ENCODE data around the gene TNS3. TPM values are rescaled to one million over a fixed set of nuclear protein-coding genes. Genes with fewer than 3 reads are reported as not detected.
A peak's percentile ranks its signal among the peaks of the same experiment; 100 is the strongest.

TNS3 gene
- total RNA-seq, 2 experiments from 2014 or later = 0.12 to 0.52 TPM

DNA sequence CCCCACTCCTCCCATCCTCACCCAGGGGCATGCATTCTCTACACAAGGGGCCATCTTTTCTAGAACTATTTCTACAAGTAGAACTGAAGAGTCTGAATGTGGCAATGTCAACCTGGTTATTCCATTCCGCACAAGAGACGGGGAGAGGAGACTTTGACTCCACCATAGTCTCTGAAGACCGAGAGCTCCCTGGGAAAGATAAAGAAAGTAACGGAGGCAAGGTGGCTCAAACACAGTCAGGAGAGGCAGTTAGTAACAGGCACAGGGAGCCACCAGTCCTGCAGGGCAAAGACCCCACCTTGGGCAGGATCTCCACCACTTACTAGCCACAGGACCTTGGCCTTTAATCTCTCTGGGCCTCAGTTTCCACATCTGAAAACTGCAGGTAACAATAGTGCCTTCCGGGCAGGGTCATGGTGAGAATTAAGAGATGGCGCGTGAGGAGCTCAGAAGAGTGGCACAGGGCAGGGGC is 100.3 kb downstream of the TNS3 start:
- peaks cover 22% of the 10 kb centered on the region for H3K4me1 Mint-ChIP-seq
- no peak for DNase-seq
- no peaks in the 10 kb centered on the region for H3K9me3 Mint-ChIP-seq
- H3K36me3 Mint-ChIP-seq = no peaks in the 10 kb centered on the region
- peaks cover 2% of the 10 kb centered on the region for H3K27me3 Mint-ChIP-seq
- H3K4me3 Mint-ChIP-seq = no peak overlapping the region
- peak overlapping the region; percentile 32 for H3K27ac Mint-ChIP-seq

DNA sequence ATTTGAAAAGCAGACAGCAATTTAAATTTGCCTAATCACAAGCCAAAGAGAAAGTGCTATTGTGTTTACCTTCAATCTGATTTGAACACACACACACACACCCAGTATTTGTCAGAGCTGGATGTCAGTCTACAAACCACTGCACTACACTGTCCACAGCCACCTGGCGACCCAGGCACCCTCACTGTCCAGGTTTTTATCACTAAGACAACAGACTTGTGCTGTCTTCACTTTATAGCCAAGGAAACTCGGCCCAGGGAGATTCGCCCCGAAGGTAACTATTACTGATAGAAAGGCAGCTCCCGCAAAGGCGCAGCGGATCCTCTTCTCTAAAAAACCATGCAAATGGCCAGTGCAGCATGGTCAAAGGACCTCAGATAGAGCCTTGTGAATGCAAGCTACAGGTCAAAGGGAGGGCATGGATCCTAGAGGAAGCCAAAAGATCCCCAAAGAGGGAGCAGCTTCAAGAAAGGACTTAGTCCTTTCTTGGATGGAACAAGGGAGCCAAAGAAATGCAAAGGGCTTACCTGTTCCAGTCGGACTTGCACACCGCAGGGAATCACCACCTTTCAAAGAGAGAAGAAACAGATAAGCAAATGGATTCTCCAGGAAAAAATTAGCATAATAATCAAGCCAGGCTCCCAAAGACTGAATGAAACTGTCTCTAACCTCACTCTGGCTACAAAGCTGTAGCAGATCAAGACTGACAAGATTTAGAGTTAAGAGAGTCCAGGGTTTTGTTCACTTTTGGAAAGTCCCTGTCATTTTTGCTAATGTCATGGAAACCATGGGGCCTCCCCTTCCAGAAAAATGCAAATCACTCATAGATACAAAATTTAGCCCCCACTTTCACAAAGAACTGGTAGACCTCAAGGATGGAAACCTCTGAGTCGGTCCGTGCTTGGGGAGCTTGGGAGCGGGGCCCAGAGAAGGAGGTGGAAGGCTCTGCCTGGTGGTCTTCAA is 101.1 kb downstream of the TNS3 start:
- Mint-ChIP-seq H3K36me3 (no peaks in the 10 kb centered on the region), H3K4me3 (no peak overlapping the region), H3K27me3 (peaks cover 3% of the 10 kb centered on the region), H3K27ac (peak overlapping the region; percentile 32), H3K4me1 (peaks cover 22% of the 10 kb centered on the region), H3K9me3 (no peaks in the 10 kb centered on the region)
- peak; percentile 14 for DNase-seq

DNA sequence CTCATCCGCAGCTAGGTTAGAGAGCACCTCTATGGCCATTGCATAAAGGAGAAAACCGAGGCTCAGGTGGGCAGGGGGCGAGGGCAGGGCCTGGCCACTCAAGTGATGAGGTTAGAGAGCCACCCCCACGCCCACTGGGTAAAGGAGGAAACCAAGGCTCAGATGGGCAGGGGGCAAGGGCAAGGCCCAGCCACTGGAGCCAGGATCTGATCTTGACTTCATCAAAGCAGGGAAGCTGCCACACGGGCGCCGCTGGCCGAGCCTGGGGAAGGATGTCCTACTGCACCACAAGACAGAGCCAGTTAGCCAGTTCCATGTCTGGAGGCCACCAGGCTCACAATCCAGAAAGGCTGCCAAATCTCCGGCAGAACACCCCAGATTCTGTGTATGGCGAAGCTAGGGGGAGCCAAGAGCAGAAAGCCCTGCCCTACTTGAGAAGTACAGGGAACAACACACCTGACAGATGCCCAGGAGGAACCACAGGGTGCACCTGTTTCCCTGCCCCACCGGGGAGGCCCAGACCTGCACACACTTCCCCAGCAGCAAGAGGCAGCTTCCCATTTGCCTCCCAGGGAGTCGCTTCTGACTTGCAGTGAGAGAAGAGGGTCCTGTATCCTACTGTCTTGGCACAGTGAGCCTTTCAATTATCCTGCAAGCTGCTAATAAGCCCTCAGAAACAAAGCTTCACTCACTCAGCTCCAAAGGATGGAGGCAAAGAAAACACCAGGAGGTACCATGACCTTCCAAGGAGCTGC is 101.9 kb downstream of the TNS3 start:
- peaks cover 22% of the 10 kb centered on the region for H3K4me1 Mint-ChIP-seq
- no peak overlapping the region for H3K27ac Mint-ChIP-seq
- no peaks in the 10 kb centered on the region for H3K9me3 Mint-ChIP-seq
- no peak for DNase-seq
- no peak overlapping the region for H3K4me3 Mint-ChIP-seq
- peaks cover 3% of the 10 kb centered on the region for H3K27me3 Mint-ChIP-seq
- no peaks in the 10 kb centered on the region for H3K36me3 Mint-ChIP-seq

DNA sequence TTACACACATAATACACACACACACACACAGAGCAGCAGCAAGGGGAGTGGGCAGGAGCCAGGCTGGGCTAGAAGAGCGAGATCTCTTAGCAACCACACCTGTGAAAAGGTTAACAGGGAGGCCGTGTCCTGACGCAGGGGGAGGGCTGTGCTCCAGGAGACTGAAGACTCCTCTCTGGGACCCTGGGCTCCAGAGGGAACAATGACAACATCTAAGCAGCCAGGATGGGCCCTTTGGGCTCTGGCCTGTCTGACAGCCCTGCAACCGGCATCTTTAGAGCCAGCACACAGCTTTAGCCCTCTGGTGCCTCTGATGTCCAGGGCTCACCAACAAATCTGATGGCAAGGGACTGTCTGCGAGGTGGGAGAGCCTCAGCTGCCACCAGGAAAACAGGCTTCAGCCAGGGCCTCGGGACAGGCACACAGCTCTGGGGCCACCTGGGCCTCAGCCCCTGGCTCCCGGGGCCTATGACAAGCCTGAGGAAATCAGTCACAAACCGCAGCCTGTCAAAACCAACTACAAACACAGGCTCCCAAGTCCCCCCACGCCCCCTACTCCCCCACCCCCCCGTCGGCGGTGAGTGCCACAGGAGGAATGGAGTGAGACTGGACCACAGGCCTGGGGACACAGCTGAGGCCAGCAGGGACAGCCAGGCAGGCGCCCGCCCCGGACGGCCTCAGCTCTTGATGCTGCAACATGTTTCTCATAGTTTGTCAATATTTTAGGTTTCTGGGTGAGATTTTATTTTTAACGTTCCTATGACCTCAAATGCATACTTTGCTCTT is 102.8 kb downstream of the TNS3 start:
- DNase-seq = no peak
- peaks cover 3% of the 10 kb centered on the region for H3K27me3 Mint-ChIP-seq
- H3K36me3 Mint-ChIP-seq = no peaks in the 10 kb centered on the region
- H3K27ac Mint-ChIP-seq = no peak overlapping the region
- no peak overlapping the region for H3K4me3 Mint-ChIP-seq
- peaks cover 22% of the 10 kb centered on the region for H3K4me1 Mint-ChIP-seq
- no peaks in the 10 kb centered on the region for H3K9me3 Mint-ChIP-seq

DNA sequence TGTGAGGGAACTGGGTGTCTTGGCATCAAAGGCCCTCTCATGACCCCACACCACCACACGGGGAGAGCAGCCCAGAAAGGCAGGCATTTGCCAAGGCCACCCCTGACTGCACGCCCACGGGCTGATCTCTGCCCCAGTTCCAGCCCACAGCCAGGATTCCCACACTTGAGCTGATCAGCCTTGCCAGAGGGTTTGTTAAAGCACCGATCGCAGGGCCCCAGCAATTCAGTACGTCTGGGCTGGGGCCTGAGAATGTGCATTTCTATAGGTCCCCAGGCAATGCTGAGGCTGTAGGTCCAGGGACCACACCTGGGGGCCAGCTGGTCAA is 103.9 kb downstream of the TNS3 start:
- Mint-ChIP-seq H3K36me3 (no peaks in the 10 kb centered on the region), H3K4me1 (peaks cover 22% of the 10 kb centered on the region), H3K27me3 (peaks cover 3% of the 10 kb centered on the region), H3K27ac (no peak overlapping the region), H3K4me3 (no peak overlapping the region), H3K9me3 (no peaks in the 10 kb centered on the region)
- DNase-seq = no peak

DNA sequence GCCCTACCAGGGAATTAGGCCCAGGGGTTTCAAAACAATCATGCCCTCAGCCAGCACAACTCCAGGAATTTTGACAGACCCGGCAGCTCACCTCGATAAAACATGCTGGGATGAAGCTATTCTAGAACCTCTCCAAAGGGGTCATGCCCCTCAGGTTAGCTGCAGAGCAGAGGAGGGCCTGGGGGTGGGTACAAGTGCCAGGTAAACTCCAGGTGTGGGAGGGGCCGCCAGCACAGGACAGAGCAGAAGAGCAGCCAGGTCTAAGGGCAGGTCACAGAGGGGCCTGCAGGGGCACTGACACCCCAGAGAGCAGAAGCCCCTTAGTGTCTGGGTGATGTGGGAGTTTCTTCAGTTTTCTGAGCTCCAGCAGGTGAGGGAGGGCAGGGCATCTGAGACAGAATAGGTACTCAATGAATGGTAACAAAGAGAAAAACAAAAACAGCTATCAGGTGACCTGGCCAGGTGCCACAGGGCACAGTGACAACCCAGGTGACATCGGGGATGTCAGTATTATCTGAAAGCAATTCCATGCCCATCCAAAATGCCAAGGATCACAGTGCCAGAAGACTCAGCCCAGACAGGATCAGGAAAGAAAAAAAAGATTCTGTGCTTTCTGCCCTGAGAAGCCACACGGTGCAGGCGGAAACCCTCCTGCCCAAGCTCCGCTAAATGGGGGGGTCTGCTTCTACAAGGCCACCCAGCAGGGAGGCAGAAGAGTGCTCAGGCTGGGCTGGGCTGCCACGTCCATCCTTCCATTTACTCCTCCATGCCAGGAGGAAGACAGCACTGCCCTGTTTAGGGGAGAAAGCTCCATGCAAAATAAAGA is 104.5 kb downstream of the TNS3 start:
- H3K4me1 Mint-ChIP-seq = peaks cover 20% of the 10 kb centered on the region
- no peak overlapping the region for H3K27ac Mint-ChIP-seq
- no peaks in the 10 kb centered on the region for H3K9me3 Mint-ChIP-seq
- H3K27me3 Mint-ChIP-seq = peaks cover 3% of the 10 kb centered on the region
- H3K36me3 Mint-ChIP-seq = no peaks in the 10 kb centered on the region
- no peak for DNase-seq
- H3K4me3 Mint-ChIP-seq = no peak overlapping the region

DNA sequence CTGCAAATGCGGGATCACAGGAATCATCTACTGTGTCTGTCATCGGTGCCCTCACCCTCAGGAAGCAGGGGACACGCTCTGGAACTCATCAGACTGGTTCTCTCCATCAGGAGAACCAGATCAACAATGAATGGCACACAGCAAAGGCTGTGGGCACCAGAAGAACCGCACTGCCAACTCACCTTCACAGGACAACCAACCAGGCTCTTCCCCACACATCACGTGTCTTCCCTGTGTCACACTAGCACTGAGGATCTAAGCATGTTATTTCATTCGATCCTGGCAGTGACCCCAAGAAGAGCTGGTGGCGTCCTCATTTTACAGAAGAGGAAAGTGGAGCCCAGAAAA is 106.1 kb downstream of the TNS3 start:
- H3K36me3 Mint-ChIP-seq = no peaks in the 10 kb centered on the region
- H3K9me3 Mint-ChIP-seq = no peaks in the 10 kb centered on the region
- no peak for DNase-seq
- peaks cover 3% of the 10 kb centered on the region for H3K27me3 Mint-ChIP-seq
- H3K27ac Mint-ChIP-seq = no peak overlapping the region
- H3K4me1 Mint-ChIP-seq = peaks cover 5% of the 10 kb centered on the region
- no peak overlapping the region for H3K4me3 Mint-ChIP-seq

DNA sequence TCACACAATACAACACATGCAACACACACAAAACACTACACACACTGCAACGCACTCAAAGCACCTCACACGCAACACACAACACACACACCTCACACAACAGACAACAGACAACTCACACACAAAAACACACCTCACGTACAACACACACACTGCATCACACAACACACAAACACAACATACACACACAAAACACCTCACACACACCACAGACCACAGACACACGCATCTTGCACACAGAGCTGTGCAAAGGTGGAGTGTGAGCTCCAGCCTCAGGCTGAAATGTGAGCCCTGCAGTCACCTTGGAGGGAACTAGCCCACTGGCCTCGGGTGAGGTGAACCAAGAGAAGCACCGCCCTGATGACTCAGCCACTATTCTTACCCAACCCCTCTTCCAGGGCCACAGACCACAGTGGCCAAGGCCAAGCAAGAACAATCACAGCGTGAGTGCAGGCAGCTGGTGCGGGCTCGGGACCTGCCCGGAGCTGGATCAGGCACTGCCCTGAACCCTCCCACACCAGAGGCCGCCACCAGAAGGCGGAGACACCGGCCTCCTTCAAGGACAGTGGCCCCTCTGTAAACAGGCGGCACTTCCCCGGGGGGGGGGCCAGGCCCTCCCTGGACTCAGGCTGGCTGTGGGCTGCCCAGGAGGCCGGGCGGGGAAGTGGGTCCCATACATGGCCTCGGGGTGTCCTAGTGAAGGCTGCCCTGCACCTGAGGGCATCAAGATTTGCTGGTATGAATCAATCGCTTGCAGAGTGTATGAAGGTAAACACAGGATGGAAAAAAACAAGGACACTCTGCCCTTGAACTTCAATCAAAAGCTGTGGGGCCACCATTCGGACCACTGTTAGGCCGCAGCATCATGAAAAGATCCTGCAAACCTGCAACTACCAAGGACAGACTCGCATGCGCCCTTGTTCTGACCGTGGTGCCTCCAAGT is 106.7 kb downstream of the TNS3 start:
- Mint-ChIP-seq H3K36me3 (no peaks in the 10 kb centered on the region), H3K4me1 (no peaks in the 10 kb centered on the region), H3K4me3 (no peak overlapping the region), H3K27me3 (peaks cover 3% of the 10 kb centered on the region), H3K9me3 (no peaks in the 10 kb centered on the region), H3K27ac (no peak overlapping the region)
- DNase-seq = peak; percentile 42

DNA sequence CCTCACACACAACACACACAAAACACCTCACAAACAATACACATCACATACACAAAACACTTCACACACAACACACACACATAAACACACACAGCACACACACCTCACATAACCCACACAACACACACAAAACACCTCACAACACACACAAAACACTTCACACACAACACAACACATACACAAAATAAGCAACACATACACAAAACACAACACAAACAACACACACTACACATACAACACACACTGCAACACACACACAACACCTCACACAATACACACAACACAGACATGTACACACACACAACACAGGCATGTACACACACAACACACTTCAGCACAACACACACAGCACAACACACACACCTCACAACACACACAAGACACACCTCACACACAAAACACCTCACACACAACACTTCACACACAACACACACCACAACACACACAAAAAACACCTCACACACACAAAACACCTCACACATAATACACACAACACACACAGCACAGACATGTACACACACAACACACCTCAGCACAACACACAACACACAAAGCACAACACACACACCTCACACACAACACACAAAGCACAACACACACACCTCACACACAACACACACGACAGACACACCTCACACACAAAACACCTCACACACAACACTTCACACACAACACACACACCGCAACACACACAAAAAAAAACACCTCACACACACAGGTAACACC is 107.5 kb downstream of the TNS3 start:
- no peak for DNase-seq
- Mint-ChIP-seq H3K4me1 (no peaks in the 10 kb centered on the region), H3K36me3 (no peaks in the 10 kb centered on the region), H3K27ac (no peak overlapping the region), H3K27me3 (peaks cover 3% of the 10 kb centered on the region), H3K9me3 (no peaks in the 10 kb centered on the region), H3K4me3 (no peak overlapping the region)

DNA sequence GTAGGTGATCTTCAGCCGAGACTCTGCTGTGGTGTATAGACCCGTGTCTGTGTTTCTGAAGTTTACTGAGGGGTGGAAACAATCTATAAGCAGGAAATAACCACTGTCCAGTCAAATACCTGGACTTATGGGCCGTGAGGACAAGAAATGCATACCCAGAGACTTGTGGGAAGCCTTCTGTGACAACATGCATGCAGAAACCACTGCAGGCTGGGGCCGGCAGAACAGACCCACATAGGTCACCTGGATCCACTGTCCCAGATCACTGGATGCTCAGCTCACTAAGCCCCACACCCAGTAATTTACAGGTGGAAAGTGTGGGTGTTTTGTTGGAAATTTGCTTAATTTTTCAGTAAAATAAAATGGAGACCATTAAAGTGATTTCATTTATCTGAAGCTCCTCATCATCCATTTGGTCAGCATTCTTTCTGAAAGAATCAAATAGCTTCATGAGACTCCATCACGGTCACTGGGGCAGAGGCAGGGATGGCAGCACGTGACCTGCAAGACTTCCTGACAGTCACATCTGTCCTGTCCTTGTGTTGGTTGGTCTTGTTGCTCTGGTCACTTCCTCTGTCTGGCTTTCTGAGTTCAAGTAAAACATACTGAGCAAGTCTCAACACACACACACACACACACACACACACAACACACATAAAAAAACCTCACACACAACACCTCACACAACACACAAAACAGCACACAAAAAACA is 108.3 kb downstream of the TNS3 start:
- Mint-ChIP-seq H3K27ac (no peak overlapping the region), H3K36me3 (no peaks in the 10 kb centered on the region), H3K27me3 (peaks cover 3% of the 10 kb centered on the region), H3K4me3 (no peak overlapping the region), H3K9me3 (no peaks in the 10 kb centered on the region), H3K4me1 (no peaks in the 10 kb centered on the region)
- no peak for DNase-seq

DNA sequence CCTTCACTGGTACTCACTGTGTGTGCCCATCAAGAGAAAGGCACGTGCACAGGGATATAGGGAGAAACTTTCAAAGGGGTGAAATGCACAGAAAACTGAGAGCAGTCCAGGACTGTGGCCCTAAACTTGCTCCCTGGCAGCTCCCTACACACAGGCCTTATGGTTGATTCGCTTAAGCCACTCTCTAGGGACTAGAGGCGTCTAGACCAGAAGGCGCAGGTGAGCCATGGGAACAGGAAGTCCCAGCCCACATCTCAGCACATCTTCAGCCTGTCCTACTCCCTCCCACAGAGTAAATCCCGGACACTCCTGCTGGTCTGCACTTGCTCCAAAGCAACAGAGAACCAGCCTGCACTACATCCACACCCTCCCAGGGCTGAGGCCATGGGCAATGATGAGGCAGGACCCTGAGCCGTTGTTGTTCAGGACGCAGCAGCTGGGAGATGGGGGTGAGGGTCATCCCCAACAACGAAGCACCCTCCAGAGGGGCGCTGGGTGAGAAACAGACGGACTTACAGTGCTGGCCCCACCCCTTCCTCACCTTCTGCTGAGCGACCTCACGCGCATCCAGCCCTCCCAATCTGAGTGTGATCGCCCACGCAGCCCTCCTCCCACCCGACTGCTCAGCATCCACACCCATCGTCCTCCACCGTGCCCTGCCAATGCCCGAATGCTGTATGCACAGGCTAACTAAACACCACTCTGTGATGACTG is 109.3 kb downstream of the TNS3 start:
- no peaks in the 10 kb centered on the region for H3K9me3 Mint-ChIP-seq
- no peak overlapping the region for H3K4me3 Mint-ChIP-seq
- H3K4me1 Mint-ChIP-seq = no peaks in the 10 kb centered on the region
- DNase-seq = no peak
- H3K36me3 Mint-ChIP-seq = no peaks in the 10 kb centered on the region
- H3K27me3 Mint-ChIP-seq = peaks cover 3% of the 10 kb centered on the region
- no peak overlapping the region for H3K27ac Mint-ChIP-seq

DNA sequence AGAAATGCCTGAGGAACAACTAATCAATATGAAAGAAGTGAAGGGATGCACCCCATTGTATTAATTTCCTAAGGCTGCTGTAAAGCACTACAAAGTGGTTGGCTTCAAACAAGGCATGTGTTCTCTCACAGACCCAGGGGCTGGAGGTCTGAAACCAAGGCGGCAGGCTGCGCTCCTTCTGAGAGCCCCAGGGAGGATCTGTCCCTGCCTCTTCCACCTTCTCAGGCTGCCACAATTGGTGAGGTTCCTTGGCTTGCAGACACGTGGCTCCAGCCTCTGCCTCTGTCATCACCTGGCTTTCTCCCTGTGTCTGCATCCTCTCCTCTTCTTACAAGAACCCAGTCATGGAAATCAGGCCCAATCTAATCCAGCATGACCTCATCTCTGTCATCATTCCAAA is 110.1 kb downstream of the TNS3 start:
- Mint-ChIP-seq H3K9me3 (no peaks in the 10 kb centered on the region), H3K27me3 (peaks cover 3% of the 10 kb centered on the region), H3K4me3 (no peak overlapping the region), H3K27ac (no peak overlapping the region), H3K4me1 (no peaks in the 10 kb centered on the region), H3K36me3 (no peaks in the 10 kb centered on the region)
- no peak for DNase-seq
